Natural killer cell (primary cell): ENCODE results near the gene ZNF580. TPM values are rescaled to one million over a fixed set of nuclear protein-coding genes. Genes with fewer than 3 reads are reported as not detected.

ENCODE experiments used
- ATAC-seq, 3 donors: fragments of 150-1000 bp in 2 of 3; fragments of 200-7000 bp in 1 of 3; cut with Tn5 transposase; 1 replicate in 1 of 3; 2 replicates in 2 of 3; pipeline ENCODE4 v1.10.0; 2021; ENCODE audit warnings: mild to moderate bottlenecking in 2 of 3, moderate library complexity in 2 of 3
- DNase-seq, 2 donors: peaks; one replicate each; pipeline versions ENCODE4 v3.0.0 to v3.0.0-alpha.2; 2013 to 2021; ENCODE audit warnings: mixed read lengths in 1 of 2
- H3K27ac ChIP-seq: one replicate; pipeline ENCODE4 v1.5.1; 2013; ENCODE audit warnings: mild to moderate bottlenecking, low read length
- H3K27me3 ChIP-seq: one replicate; pipeline ENCODE4 v1.6.1; 2013; ENCODE audit warnings: low read length; ENCODE audit not compliant: control insufficient read depth, insufficient read depth
- H3K36me3 ChIP-seq: one replicate; pipeline ENCODE4 v1.6.1; 2013; ENCODE audit warnings: low read length; ENCODE audit not compliant: control insufficient read depth, insufficient read depth
- H3K4me1 ChIP-seq: one replicate; pipeline ENCODE4 v1.6.1; 2013; ENCODE audit warnings: low read length; ENCODE audit not compliant: control insufficient read depth, insufficient read depth
- H3K4me3 ChIP-seq: one replicate; pipeline ENCODE4 v1.5.1; 2013; ENCODE audit warnings: low read length
- H3K9me3 ChIP-seq: one replicate; pipeline ENCODE4 v1.6.1; 2013; ENCODE audit warnings: low read length; ENCODE audit not compliant: control insufficient read depth, insufficient read depth
- H3K27ac Mint-ChIP-seq, 2 donors: one replicate each; pipeline ENCODE4 v1.8.0; 2022; ENCODE audit warnings: mild to moderate bottlenecking in 2 of 2, mixed read lengths in 2 of 2, moderate library complexity in 1 of 2
- H3K27me3 Mint-ChIP-seq, 2 donors: one replicate each; pipeline ENCODE4 v1.8.0; 2022; ENCODE audit warnings: low read depth in 2 of 2, mixed read lengths in 2 of 2
- H3K36me3 Mint-ChIP-seq: one replicate; pipeline ENCODE4 v1.8.0; 2022; ENCODE audit warnings: mixed read lengths
- H3K4me1 Mint-ChIP-seq, 2 donors: one replicate each; pipeline ENCODE4 v1.8.0; 2022; ENCODE audit warnings: mixed read lengths in 2 of 2
- H3K4me3 Mint-ChIP-seq: one replicate; pipeline ENCODE4 v1.8.0; 2022; ENCODE audit warnings: mild to moderate bottlenecking, moderate library complexity, mixed read lengths
- H3K9me3 Mint-ChIP-seq, 2 donors: one replicate each; pipeline ENCODE4 v1.8.0; 2022; ENCODE audit warnings: mixed read lengths in 2 of 2
- CTCF ChIP-seq: fragments of 200-600 bp; IDR thresholded peaks from one replicate; pipeline ENCODE4 v1.8.0; 2022; ENCODE audit warnings: antibody characterized with exemption
- WGBS: methylation state at CpG from one replicate; pipeline ENCODE4 v1.1.7; 2013; ENCODE audit warnings: missing lambda C conversion rate; ENCODE audit not compliant: insufficient coverage; 5-methylcytosine and 5-hydroxymethylcytosine counted together
- intact Hi-C: fragments of 100-400 bp; cut with micrococcal nuclease; formaldehyde crosslinking; loops from one replicate; pipeline ENCODE4 v1.14.2; 2022
- total RNA-seq, 4 donors: library from RNA; stranded (reverse); fragments of 120-200 nt in 1 of 4; gene quantifications; one replicate each; pipeline versions ENCODE4 v1.2.3 to v1.2.4, GENCODE V29; 2013 to 2022

ZNF580 gene
- total RNA-seq, 3 donors from 2014 or later (not counting 1 experiment from before 2014, with no cell fraction given) = 38.0 to 46.0 (median 40.0) TPM

GRCh38 chr19:55679343-55680257, 38.8 kb downstream of the ZNF580 start:
- H3K4me1 ChIP-seq = peaks cover 54% of the 10 kb centered on the region
- TF ChIP-seq CTCF = no peak
- no peaks in the 10 kb centered on the region for H3K27me3 Mint-ChIP-seq
- ATAC-seq (no peak), DNase-seq (no peak)
- no peaks in the 10 kb centered on the region for H3K9me3 ChIP-seq
- H3K27me3 ChIP-seq = no peaks in the 10 kb centered on the region
- WGBS = 93% methylated on average over 24 of the region's 24 CpGs
- no peak overlapping the region for H3K4me3 Mint-ChIP-seq
- H3K27ac Mint-ChIP-seq = peak overlapping the region in 1 of 2 donors; percentile 65
- H3K4me3 ChIP-seq = no peak overlapping the region
- H3K27ac ChIP-seq = no peak overlapping the region
- peaks cover 45% of the 10 kb centered on the region in 2 donors for H3K4me1 Mint-ChIP-seq
- peaks cover 40% of the 10 kb centered on the region for H3K36me3 ChIP-seq
- H3K9me3 Mint-ChIP-seq = no peaks in the 10 kb centered on the region
- intact Hi-C loops = no loop called here
- H3K36me3 Mint-ChIP-seq = no peaks in the 10 kb centered on the region

- WGBS = 96% methylated on average over 20 of the region's 20 CpGs
- Histone ChIP-seq H3K27me3 (no peaks in the 10 kb centered on the region), H3K9me3 (no peaks in the 10 kb centered on the region), H3K27ac (no peak overlapping the region), H3K4me1 (peaks cover 50% of the 10 kb centered on the region), H3K36me3 (peaks cover 47% of the 10 kb centered on the region), H3K4me3 (no peak overlapping the region)
- Mint-ChIP-seq H3K27ac (no peak overlapping the region), H3K9me3 (no peaks in the 10 kb centered on the region), H3K4me3 (no peak overlapping the region), H3K4me1 (peaks cover 41 to 42% of the 10 kb centered on the region in 2 donors), H3K36me3 (no peaks in the 10 kb centered on the region), H3K27me3 (no peaks in the 10 kb centered on the region)
- DNase-seq = no peak
- intact Hi-C loops = no loop called here
- peak in 1 of 3 donors; percentile 19 for ATAC-seq
- TF ChIP-seq CTCF = no peak
Observed at GRCh38 chr19:55680339-55681130, 39.7 kb downstream of the ZNF580 start.

GRCh38 chr19:55681131-55682092, 40.6 kb downstream of the ZNF580 start:
- Mint-ChIP-seq H3K9me3 (no peaks in the 10 kb centered on the region), H3K4me1 (peaks cover 34 to 43% of the 10 kb centered on the region in 2 donors), H3K36me3 (no peaks in the 10 kb centered on the region), H3K27me3 (no peaks in the 10 kb centered on the region), H3K27ac (no peak overlapping the region), H3K4me3 (no peak overlapping the region)
- intact Hi-C loops = no loop called here
- no peaks in the 10 kb centered on the region for H3K9me3 ChIP-seq
- 93% methylated on average over 9 of the region's 9 CpGs for WGBS
- ATAC-seq (peak in 1 of 3 donors; percentile 11), DNase-seq (no peak)
- H3K36me3 ChIP-seq = peaks cover 56% of the 10 kb centered on the region
- no peaks in the 10 kb centered on the region for H3K27me3 ChIP-seq
- H3K4me3 ChIP-seq = no peak overlapping the region
- H3K27ac ChIP-seq = no peak overlapping the region
- no peak for TF ChIP-seq CTCF
- peaks cover 42% of the 10 kb centered on the region for H3K4me1 ChIP-seq
